Heart left ventricle (tissue), 16 donors: ENCODE results near the gene CD8A. TPM values are rescaled to one million over a fixed set of nuclear protein-coding genes. Genes with fewer than 3 reads are reported as not detected.

Experiments
- ATAC-seq, 4 donors: fragments of 200-7000 bp; cut with Tn5 transposase; one replicate each; pipeline ENCODE4 v1.9.1; 2020 to 2022; ENCODE audit warnings: moderate library complexity in 4 of 4, mild to moderate bottlenecking in 3 of 4, moderate number of reproducible peaks in 1 of 4
- DNase-seq, 5 donors: peaks; one replicate each; pipeline ENCODE4 v3.0.0-alpha.2; 2020
- H3K27ac ChIP-seq, 12 donors: fragments of 200-600 bp; sonication (generic) in 4 of 12; one replicate each; pipeline versions ENCODE4 v1.5.0 to v1.8.0; 2016 to 2022; ENCODE audit warnings: mild to moderate bottlenecking in 2 of 12
- H3K27me3 ChIP-seq, 9 donors: fragments of 200-600 bp; sonication (generic) in 2 of 9; one replicate each; pipeline versions ENCODE4 v1.5.1 to v1.8.0; 2016 to 2022; ENCODE audit warnings: mild to moderate bottlenecking in 3 of 9
- H3K36me3 ChIP-seq, 9 donors: fragments of 200-600 bp; sonication (generic) in 2 of 9; one replicate each; pipeline versions ENCODE4 v1.5.0 to v1.8.0; 2018 to 2022; ENCODE audit warnings: mild to moderate bottlenecking in 2 of 9
- H3K4me1 ChIP-seq, 12 donors: fragments of 200-600 bp; sonication (generic) in 4 of 12; one replicate each; pipeline versions ENCODE4 v1.5.0 to v1.8.0; 2016 to 2022; ENCODE audit warnings: mild to moderate bottlenecking in 3 of 12
- H3K4me3 ChIP-seq, 12 donors: fragments of 200-600 bp; sonication (generic) in 4 of 12; one replicate each; pipeline versions ENCODE4 v1.5.0 to v1.8.0; 2017 to 2022; ENCODE audit warnings: mild to moderate bottlenecking in 9 of 12, moderate library complexity in 4 of 12
- H3K9me3 ChIP-seq, 12 donors: fragments of 200-600 bp; sonication (generic) in 4 of 12; one replicate each; pipeline versions ENCODE4 v1.5.0 to v1.8.0; 2016 to 2022; ENCODE audit warnings: mild to moderate bottlenecking in 1 of 12
- CTCF ChIP-seq, 12 donors: fragments of 200-600 bp; sonication (generic) in 4 of 12; IDR thresholded peaks; one replicate each; pipeline versions ENCODE4 v1.5.0 to v1.8.0; 2018 to 2022; ENCODE audit warnings: antibody characterized with exemption in 12 of 12, mild to moderate bottlenecking in 5 of 12
- POLR2A ChIP-seq, 2 donors: fragments of 450-650 bp; IDR thresholded peaks; one replicate each; pipeline ENCODE4 v1.6.1; 2017; ENCODE audit warnings: antibody characterized with exemption in 2 of 2, mild to moderate bottlenecking in 2 of 2, moderate library complexity in 2 of 2
- WGBS, 4 donors: extraction: QIAGEN DNeasy Blood & Tissue Kit in 2 of 4; methylation state at CpG; one replicate each; pipeline versions ENCODE4 v1.1.5 to v1.1.7; 2013 to 2018; 5-methylcytosine and 5-hydroxymethylcytosine counted together
- intact Hi-C, 10 donors: fragments of 100-400 bp; cut with DNase I; formaldehyde crosslinking; loops; one replicate each; pipeline versions ENCODE4 v1.11.1 to v1.14.2; 2022
- polyA plus RNA-seq, 2 donors: library from polyadenylated mRNA; stranded (reverse); fragments of 200-250 nt; gene quantifications; one replicate each; pipeline ENCODE4 v1.2.3, GENCODE V29; 2013
- total RNA-seq, 9 donors: library from RNA; depleted of rRNA in 2 of 9; stranded (reverse); fragments of >200 nt in 2 of 9; fragmentation: NEBNext Ultra II Directional in 3 of 9; extraction: Animal tissue kit (Norgen Biotek cat#: 25700) in 3 of 9; gene quantifications; one replicate each; pipeline versions ENCODE4 v1.1.0 to v1.2.4, GENCODE V29; 2016 to 2023
- donor health status: ischemic (EF 13 %, LVEDD 7.1; RV severe dilation, severe dysfunction).
- donor health status: healthy with polysubstance abuse.
- donor health status: DM: no; HTN: yes; CAD: no.
- donor health status: DM: no; HTN: no; CAD: no.
- donor health status: ischemic (EF 25% LVEDD 6.9; RV normal size, moderate dysfunction).
- donor health status: ischemic (EF 25% LVEDD 5.7; RV mildly dilated, moderate dysfunction).
- donor health status: healthy.
- donor health status: DM: yes; HTN: yes; CAD: no.
- donor health status: ischemic (EF 35%, LVEDD 5.7; RV mildly dilated, moderate dysfunction).
- donor health status: nonischemic (EF 11% LVEDD 7.7; RV severe dilation, severe dysfunction).
- donor health status: DM: yes; HTN: yes; CAD: no.
- donor health status: PGD.
- donor health status: ischemic (EF 29% LVEDD 5.4; RV normal size, mild dysfunction).
- donor health status: nonischemic (EF 23%, LVEDD 6.1; RV moderate dilation, normal function).

The CD8A gene
- total and polyA plus RNA-seq, 11 donors = 0.24 to 11.1 (median 0.43) TPM; not detected in 1

- peaks cover 0 to 47% (median 7%) of the 10 kb centered on the region in 9 donors for H3K27me3 ChIP-seq
- no peaks in the 10 kb centered on the region for H3K4me1 ChIP-seq
- 70 to 91% (median 88%) methylated on average over 1 of the region's 1 CpG for WGBS, 4 donors
- no peak overlapping the region for H3K27ac ChIP-seq
- TF ChIP-seq CTCF (IDR thresholded peaks at IDR 0.05) (no peak), POLR2A (IDR thresholded peaks at IDR 0.05) (no peak)
- no peaks in the 10 kb centered on the region for H3K36me3 ChIP-seq
- DNase-seq (no peak), ATAC-seq (no peak)
- no peak overlapping the region for H3K4me3 ChIP-seq
- intact Hi-C loops = no loop called here
- no peaks in the 10 kb centered on the region for H3K9me3 ChIP-seq
These were observed 24.9 kb upstream of the CD8A start for GRCh38 chr2:86815611-86816010.

- ATAC-seq (no peak), DNase-seq (no peak)
- peak overlapping the region in 5 of 12 donors; percentile 5 to 55 (median 10) for H3K4me3 ChIP-seq
- intact Hi-C loops = no loop called here
- H3K36me3 ChIP-seq = no peaks in the 10 kb centered on the region
- 23 to 31% (median 25%) methylated on average over 42 to 43 of the region's 43 CpGs for WGBS, 4 donors
- H3K4me1 ChIP-seq = peaks cover 0 to 26% (median 19%) of the 10 kb centered on the region in 12 donors
- no peaks in the 10 kb centered on the region for H3K9me3 ChIP-seq
- peaks cover 0 to 57% (median 29%) of the 10 kb centered on the region in 9 donors for H3K27me3 ChIP-seq
- no peak for TF ChIP-seq CTCF (IDR thresholded peaks at IDR 0.05)
- no peak for TF ChIP-seq POLR2A (IDR thresholded peaks at IDR 0.05)
- peak overlapping the region in 1 of 12 donors; percentile 60 for H3K27ac ChIP-seq
These were observed 18.9 kb upstream of the CD8A start for GRCh38 chr2:86809481-86810121.

- intact Hi-C loops = no loop called here
- Histone ChIP-seq H3K27me3 (peaks cover 0 to 50% (median 29%) of the 10 kb centered on the region in 9 donors), H3K9me3 (no peaks in the 10 kb centered on the region), H3K4me3 (peak overlapping the region; percentile 10 to 59 (median 48)), H3K27ac (peak overlapping the region in 2 of 12 donors; percentile 33 to 60), H3K36me3 (no peaks in the 10 kb centered on the region), H3K4me1 (peaks cover 0 to 26% (median 19%) of the 10 kb centered on the region in 12 donors)
- WGBS, 4 donors = 9 to 18% (median 13%) methylated on average over 36 of the region's 36 CpGs
- peak; percentile 77 to 92 (median 88) for TF ChIP-seq CTCF (IDR thresholded peaks at IDR 0.05)
- TF ChIP-seq POLR2A (IDR thresholded peaks at IDR 0.05) = no peak
- peak; percentile 90 to 98 (median 94) for ATAC-seq
- DNase-seq = peak; percentile 82 to 92 (median 84)
These were observed 17.8 kb upstream of the CD8A start for GRCh38 chr2:86808315-86809161.
